Medulla oblongata (tissue), 1 donor: ENCODE measurements around the gene WFIKKN2.
"Not testable (repeated sequence)": the region's sequence is repeated elsewhere in the genome, so short reads cannot be mapped to it uniquely, and the experiment has no call there.

ENCODE experiments used
- DNase-seq: peaks from one replicate; pipeline ENCODE4 v3.0.0-alpha.2; 2015; ENCODE audit errors: extremely low spot score

The WFIKKN2 gene, protein sequence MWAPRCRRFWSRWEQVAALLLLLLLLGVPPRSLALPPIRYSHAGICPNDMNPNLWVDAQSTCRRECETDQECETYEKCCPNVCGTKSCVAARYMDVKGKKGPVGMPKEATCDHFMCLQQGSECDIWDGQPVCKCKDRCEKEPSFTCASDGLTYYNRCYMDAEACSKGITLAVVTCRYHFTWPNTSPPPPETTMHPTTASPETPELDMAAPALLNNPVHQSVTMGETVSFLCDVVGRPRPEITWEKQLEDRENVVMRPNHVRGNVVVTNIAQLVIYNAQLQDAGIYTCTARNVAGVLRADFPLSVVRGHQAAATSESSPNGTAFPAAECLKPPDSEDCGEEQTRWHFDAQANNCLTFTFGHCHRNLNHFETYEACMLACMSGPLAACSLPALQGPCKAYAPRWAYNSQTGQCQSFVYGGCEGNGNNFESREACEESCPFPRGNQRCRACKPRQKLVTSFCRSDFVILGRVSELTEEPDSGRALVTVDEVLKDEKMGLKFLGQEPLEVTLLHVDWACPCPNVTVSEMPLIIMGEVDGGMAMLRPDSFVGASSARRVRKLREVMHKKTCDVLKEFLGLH

DNA sequence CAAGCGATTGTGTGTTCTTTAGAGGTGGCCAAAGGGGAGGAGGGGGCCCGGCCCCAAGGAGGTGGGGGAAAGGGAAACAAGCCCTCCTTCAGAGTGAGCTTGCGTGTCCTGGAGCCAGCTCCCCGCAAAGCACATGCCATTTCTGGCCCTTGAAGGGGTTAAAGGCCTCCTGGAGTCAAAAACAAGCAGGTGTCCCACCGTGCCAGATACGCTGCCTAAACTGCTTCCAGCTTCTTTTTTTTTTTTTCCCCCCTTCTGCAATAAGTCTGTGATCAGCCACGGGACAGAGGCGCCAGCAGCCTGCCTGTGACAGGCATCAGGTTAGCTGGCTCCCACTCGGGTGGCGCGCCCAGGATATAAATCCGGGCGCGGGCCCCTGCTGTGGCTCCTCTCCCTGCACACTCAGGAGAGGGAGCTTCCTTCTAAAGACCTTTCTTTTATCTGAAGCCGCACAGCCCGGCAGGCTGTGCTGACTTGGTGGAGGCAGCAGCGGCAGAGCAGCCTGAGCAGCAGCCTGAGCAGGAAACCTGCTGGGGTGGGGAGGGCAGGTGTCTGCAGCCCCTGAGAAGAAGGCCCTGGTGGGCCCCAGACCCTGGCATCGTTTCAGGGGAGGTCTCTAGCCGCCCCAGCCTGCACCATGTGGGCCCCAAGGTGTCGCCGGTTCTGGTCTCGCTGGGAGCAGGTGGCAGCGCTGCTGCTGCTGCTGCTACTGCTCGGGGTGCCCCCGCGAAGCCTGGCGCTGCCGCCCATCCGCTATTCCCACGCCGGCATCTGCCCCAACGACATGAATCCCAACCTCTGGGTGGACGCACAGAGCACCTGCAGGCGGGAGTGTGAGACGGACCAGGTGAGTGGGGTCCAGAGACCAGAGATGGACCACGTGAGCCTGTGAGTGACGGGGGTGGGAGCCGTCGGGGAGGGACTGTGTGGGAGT is at the start of gene WFIKKN2:
Gene WFIKKN2, plus strand, starts transcription at position 286 of the 934 bp plus-strand sequence. Its CDS starts 352 bp downstream, at position 638.
- DNase-seq: no peak

DNA sequence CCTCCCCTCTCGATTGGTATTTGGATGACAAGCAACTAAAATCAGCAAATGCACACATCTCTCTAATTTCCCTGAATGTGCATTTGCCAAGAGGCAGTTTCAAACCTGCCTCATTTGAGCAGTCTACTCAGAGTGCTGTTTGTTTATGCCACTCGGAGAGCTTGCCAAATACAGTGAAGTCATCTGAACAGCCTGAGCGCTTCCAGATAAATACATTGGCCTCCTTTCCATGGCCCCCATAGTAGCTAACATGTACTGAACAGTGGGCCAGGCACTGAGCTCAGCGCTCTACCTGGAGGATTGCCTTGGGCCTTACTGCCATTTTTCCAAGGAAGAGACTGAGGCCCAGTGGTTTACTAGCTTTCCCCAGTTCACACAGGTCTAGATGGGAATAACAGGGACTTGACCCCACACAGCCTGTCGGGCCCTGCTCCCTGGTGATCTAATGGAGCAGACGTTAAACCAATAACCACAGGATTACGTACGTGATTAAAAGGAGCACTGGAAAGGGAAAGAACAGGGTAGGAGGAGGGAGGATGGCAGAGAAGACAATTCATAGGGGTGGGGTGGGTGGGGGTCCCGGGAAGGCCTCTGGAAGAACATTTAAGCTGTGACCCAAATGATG is 49.3 kb upstream of the WFIKKN2 start:
- DNase-seq: peak; percentile 69

DNA sequence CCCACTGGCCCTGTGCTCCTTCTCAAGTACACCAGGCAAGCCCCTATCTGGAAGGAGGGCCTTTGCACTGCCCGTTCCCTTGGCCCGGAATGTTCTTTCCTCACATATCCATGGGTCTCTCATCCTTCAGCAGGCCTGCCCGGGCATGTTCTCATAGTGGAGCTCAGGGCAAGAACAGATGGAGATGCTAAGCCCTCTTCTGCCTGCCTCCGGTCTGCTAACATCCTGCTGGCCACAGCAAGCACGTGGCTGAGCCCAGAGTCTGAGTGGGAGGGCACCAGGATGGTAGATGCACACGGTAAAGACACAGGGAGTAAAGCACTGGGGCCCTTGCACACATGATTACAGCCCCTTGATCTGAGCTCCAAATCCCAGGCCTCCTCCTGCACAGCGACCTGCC is 48.3 kb upstream of the WFIKKN2 start:
- DNase-seq: no peak

DNA sequence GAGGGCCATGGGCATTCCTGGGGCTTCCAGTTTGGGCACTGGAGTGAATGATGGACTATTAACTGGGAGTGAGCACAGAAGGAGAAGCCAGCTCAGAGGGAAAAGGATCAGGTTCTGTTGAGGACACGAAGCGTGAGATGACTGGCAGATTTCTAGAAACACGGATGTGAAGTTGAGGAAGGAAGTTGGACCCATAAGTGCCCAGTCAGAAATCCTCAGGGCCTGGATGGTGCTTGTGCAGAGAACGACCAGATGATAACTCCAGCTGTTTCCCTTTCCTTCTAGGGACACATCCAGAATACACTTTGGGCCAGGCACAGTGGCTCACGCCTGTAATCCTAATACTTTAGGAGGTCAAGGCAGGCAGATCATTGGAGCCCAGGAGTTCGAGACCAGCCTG is 44.8 kb upstream of the WFIKKN2 start:
- DNase-seq: no peak

DNA sequence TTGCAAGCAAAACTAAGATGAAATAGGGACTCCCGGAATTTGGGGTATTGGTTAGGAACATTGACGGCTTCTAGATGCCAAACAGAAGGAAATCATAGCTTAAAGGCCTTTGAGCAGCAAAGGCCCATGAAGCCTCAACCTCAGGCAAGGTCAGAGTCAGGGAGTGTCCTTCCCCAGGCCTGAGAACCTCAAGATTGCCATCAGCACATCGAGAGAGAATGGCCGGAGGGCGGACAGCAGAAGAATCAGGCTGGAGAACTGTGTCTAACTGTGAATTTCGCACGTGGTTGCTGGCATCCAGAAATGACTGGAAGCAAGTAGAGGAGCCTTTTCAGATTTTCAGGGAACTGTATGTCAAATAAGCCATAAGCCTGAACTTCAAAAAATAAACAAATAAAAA is 43.3 kb upstream of the WFIKKN2 start:
- no peak for DNase-seq

DNA sequence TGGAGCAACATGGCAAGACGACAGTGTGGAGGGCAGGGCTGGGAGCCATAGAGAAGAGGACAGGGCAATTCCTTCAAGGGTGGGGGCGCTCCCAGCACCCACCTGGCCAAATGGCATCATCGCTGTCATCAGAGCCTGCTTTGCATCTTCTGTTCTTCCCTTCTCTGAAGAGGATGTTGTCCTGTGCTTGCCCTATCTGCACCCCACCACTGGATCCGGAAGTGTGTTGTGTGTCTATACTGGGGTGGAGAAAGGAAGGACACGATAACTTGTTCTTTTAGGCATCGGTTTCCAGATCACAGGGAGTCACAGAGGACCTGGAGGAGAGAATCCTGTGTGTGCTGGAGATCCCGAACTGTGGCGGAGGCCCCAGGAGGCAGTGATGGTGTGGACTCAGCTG is 42.4 kb upstream of the WFIKKN2 start:
- no peak for DNase-seq

DNA sequence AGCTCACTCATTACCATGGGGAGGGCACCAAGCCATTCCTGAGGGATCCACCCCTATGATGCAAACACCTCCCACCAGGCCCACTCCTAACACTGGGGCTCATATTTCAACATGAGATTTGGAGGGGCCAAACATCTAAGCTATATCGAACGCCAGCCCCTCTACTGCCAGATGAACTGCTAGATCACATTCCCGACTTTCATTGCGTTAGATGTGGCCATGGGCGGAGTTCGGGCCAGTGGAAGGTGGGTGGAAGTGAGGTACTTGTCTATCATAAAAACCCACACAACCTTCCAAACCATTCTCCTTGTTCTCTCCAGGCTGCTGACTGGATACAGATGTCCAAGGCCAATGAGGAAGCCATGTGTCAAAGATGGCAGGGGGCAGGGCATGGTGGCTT is 41.0 kb upstream of the WFIKKN2 start:
- no peak for DNase-seq

DNA sequence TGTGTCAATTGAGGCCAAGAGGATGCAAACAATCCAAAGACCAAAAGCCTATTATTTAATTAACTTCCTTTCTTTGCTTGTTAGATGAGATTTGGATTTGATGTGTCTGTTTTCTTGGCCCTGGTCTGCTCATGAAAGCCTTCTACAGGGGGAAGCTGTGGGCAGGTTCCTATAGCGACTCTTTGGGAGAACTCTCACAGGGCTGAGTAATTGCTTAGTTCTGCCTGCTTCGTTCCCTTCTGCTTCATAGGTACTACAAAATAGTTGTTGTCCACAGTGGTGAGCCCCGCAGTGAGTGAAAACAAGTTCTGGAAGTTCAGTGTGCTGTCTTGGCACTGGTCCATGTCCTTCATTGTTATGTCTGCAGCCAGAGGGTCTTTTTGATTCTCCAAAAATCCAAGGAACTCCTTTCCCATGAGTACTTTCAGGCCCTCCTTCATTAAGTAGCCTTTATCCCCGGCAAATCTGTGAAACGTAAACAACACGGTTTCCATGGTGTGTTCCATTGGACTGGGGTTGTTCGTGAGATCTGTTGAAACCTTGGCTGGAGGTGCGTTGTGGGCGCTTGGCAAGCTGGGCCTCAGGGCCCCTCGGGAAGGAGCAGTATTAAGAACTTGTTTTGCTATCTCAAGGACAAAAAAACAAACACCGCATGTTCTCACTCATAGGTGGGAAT is 38.1 kb upstream of the WFIKKN2 start:
- no peak for DNase-seq

DNA sequence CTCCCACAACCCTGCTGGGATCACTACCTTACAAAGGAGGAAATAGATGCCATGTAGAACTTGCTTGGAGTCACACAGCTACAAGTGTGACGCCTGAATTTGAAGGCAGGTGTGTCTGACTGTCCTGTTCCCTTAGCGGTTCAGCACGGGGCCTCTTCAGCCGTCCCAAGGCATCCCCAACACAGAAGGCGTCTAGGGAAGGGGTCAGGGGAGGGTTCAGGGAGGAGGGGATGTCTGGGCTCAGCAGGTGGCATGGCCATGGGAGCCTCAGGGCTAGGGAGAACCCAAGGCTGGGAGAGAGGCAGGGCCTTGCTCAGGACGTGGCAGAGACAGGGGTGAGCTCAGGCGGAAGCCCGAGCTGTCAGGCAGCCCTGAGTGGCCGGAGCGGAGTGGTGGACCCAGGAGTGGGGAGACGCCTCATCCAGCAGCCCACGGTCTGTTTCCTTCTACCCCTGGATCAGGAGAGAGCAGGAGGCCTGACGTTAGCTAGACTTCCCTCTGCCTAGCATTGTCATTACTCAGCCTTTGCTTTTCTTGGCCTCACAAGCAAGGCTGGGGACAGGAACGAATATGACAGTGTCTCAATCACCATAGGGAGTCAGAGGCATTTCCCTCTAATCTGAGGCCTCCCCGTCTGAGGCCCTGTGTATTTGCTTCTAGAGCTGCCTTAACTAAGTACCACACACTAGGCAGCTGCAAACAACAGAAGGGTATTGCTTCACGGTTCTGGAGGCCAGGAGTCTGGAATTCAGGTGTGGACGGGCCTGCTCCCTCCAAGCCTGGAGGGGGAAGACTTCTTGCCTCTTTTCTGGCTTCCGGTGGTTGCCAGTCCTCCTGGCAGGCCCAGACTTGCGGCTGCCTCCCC is 36.7 kb upstream of the WFIKKN2 start:
- DNase-seq: no peak

DNA sequence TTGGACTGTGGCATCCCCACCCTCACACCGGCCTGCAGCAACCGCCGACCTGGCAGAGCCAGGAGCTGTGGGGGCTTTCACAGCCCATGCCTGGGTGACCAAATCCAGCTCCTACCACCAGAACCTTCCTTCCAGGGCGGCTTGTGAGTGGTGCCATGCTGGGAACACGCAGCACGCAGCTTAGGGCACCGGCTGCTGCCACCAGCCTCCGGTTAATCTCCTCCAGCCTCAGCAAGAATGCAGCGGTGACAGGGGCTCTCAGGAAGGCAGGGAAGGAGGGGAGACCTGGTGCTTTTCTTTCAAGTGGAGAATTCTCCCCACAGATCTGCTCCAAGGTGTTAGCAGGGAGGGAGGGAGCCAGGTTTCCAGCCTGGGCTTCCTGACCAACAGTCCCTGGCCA is 35.8 kb upstream of the WFIKKN2 start:
- no peak for DNase-seq

DNA sequence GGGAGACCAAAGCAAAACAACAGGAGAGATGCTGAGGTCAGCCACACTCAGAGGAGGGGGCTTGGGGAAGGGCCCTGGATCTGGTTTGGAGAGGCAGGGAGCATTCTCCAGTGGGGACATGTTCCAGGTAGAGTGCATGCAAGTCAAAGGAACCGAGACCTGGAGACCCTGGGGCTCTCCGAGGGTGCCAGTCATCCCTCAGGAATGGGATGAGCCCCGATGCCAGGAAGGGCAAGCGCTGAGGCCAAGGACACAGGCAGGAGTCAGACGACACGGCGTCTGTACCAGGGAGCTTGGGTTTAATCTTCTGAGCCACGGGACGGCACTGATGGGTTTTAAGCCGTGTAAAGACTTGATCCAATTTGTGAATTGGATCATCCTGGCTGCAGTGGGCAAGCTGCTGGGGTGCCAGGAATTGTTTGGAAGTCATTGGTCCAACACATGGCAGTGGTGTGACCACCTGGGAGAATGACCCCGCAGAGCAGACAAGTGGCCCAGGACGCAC is 35.1 kb upstream of the WFIKKN2 start:
- DNase-seq: no peak

DNA sequence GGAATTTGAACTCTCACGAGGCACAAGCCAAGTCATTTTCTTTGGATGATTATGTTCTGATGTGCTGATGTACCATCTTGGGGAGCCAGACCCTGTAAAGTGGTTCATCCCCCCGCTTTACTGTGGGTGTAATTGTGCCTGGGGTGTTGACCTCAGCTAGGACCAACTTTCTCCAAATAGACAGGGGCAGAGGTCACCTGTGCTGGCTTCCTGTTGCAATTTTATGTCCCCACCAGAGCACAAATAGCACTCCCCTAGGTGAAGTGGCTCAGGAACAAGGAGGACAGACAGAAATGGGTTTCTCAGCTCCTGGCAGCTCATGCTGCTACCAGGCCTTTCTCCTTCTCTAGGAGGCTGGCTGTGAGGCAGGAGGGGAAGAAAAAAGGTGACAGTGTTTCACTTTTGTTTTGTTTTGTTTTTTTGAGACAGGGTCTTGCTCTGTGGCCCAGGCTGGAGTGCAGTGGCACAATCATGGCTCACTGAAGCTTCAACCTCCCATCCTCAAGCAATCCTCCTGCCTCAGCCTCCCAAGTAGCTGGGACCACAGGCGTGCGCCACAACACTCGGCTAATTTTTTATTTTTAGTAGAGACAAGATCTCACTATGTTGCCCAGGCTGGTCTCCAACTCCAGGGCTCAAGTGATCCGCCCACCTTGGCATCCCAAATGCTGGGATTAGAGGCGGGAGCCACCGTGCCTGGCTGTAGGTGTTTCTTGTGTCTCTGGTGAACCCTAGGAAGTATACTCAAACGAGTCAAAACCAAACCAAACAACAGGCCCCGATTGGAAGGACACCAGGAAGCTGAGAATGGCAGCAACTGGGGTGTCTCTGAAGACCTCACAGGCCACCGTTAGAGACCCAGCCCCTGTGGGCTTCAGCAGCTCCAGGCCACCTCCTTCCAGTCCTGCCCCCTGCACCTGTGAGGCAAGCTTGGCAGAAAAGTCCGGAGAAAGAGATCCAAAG is 32.5 kb upstream of the WFIKKN2 start:
- no peak for DNase-seq

DNA sequence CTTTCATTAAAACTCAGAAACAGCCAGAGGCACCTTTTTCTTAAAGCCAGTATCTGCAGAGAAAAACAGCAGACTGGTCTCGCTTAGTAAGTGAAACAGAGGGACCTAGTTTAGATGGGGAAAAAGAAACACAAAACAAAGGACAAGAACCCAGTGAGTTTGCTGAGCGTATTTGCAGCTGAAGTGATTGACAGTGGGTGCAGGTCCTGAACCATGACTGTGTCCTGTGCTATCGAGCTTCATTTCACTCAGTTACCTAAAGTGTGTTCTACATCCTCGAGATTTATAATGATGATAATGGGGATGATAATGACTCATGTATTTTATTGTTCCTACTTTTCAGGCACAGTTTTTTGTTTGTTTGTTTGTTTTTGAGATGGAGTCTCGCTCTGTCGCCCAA is 31.7 kb upstream of the WFIKKN2 start:
- no peak for DNase-seq

DNA sequence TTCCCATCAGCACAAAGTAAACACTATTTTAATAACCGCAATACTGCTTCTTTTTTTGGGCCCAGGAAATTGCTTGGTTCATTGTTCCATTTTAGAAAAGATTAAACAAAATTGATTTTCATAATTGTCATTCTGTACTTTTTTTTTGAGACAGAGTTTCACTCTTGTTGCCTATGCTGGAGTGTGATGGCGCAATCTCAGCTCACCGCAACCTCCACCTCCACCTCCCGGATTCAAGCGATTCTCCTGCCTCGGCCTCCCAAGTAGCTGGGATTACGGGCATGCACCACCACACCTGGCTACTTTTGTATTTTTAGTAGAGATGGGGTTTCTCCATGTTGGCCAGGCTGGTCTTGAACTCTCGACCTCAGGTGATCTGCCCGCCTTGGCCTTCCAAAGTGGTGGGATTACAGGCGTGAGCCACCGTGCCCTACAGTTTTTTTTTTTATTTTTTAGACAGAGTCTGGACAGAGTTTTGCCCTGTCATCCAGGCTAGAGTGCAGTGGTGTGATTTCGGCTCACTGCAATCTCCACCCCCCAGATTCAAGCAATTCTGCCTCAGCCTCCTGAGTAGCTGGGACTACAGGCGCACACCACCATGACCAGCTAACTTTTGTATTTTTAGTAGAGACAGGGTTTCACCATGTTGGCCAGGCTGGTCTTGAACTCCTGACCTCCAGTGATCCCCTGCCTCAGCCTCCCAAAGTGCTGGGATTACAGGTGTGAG is 30.5 kb upstream of the WFIKKN2 start:
- DNase-seq: not testable (repeated sequence)

DNA sequence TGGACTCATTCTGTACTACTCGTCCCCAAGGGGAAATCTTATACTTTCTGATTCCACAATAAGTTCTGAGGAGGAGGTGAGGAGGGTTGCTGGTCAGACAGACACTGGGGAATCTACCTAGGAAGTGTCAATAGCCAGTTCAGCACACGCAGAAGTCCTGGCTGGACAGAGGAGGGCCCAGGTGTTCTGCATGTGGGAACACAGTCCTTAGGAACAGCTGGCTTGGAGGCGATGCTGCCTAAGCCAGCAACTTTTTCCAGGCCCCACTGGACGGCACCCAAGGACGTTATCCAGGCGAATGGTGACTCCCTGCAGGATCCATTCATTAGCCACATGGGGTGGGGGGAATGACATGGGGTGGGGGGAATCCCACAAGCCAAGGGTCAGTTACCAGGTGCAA is 29.9 kb upstream of the WFIKKN2 start:
- DNase-seq: no peak

DNA sequence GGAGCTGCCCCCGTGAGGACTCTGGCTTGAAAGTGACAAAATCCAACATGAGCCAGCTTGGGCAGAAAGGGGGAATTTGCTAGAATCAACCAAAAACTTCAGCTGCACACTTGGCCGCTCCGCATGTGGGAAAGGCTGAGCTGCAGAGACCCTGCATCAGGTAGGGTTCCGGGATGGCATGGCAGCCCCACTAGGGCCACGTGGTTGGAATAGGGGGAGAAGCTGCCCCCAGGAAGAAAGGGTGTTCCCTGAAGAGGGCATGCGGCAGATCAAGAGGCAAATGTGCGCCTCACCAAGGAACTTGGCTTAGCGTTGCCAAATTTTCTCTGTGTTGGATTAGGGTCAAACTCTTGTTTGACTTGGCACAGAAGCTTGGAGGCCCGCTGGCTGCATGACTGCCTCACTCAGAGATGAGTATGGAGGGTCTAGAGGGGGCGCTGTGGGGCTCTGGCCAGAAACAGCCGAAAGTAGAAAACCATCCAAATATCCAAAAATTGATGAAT is 29.2 kb upstream of the WFIKKN2 start:
- DNase-seq: no peak

DNA sequence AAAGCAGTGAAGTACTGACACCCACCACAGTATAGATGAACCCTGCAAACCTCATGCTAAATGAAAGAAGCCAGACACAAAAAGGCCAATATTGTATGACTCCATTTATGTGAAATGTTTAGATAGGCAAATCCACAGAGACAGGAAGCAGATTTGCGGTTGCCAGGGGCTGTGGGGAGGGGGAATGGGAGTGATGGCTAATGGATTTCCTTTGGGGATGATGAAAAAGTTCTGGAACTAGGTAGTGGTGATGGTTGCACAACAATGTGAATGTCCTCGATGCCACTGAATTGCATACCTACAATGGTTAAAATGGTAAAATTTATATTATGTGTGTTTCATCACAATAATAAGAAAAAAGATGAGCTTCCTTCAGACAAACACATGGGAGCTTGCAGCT is 28.4 kb upstream of the WFIKKN2 start:
- no peak for DNase-seq

DNA sequence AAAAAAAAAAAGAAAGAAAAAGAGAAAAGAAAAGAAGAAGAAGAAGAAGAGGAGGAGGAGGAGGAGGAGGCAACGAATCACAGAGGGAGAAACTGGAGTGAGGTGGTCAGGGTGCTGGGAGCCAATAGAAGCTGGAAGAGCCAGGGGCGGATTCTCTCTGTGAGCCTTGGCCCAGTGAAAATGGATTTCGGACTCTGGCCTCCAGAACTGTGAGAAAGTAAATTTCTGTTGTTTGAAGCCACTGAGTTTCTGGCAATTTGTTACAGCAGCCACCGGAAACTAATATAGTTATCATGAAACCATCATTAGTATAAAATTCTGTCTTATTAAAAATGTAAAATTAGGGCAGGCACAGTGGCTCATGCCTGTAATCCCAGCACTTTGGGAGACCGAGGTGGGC is 27.7 kb upstream of the WFIKKN2 start:
- DNase-seq: no peak
